GM19395 (cell line): ENCODE results near the gene SCAPER.
"Not testable (repeated sequence)": the region's sequence is repeated elsewhere in the genome, so short reads cannot be mapped to it uniquely, and the experiment has no call there.

Experiments used
- ATAC-seq: cut with Tn5 transposase; IDR thresholded peaks from one replicate; pipeline ENCODE4 v1.9.1; 2021; ENCODE audit warnings: mild to moderate bottlenecking, moderate library complexity; ENCODE audit not compliant: unreplicated experiment

SCAPER gene

GRCh38 chr15:76502678-76503077, 402.5 kb downstream of the SCAPER start:
- ATAC-seq: no peak

- ATAC-seq: not testable (repeated sequence)
Measured at GRCh38 chr15:76502185-76502584, 403.0 kb downstream of the SCAPER start.

- no peak for ATAC-seq
Measured at GRCh38 chr15:76501726-76502125, 403.4 kb downstream of the SCAPER start.

GRCh38 chr15:76501011-76501410, 404.1 kb downstream of the SCAPER start:
- ATAC-seq: no peak

- ATAC-seq: no peak
Measured at GRCh38 chr15:76495487-76495886, 409.7 kb downstream of the SCAPER start.

- ATAC-seq: no peak
Measured at GRCh38 chr15:76492538-76492937, 412.6 kb downstream of the SCAPER start.

GRCh38 chr15:76483752-76484151, 421.4 kb downstream of the SCAPER start:
- ATAC-seq: no peak

GRCh38 chr15:76483018-76483417, 422.1 kb downstream of the SCAPER start:
- ATAC-seq: no peak

- no peak for ATAC-seq
Measured at GRCh38 chr15:76480267-76480666, 424.9 kb downstream of the SCAPER start.

- no peak for ATAC-seq
Measured at GRCh38 chr15:76470691-76471090, 434.4 kb downstream of the SCAPER start.

- ATAC-seq: no peak
Measured at GRCh38 chr15:76468722-76469121, 436.4 kb downstream of the SCAPER start.

GRCh38 chr15:76467136-76467535, 438.0 kb downstream of the SCAPER start:
- ATAC-seq: no peak

GRCh38 chr15:76465728-76466127, 439.4 kb downstream of the SCAPER start:
- no peak for ATAC-seq

- no peak for ATAC-seq
Measured at GRCh38 chr15:76464247-76464646, 440.9 kb downstream of the SCAPER start.

- no peak for ATAC-seq
Measured at GRCh38 chr15:76460871-76461270, 444.3 kb downstream of the SCAPER start.

- ATAC-seq: no peak
Measured at GRCh38 chr15:76460347-76460746, 444.8 kb downstream of the SCAPER start.

GRCh38 chr15:76451540-76451939, 453.6 kb downstream of the SCAPER start:
- no peak for ATAC-seq

- no peak for ATAC-seq
Measured at GRCh38 chr15:76449455-76449854, 455.7 kb downstream of the SCAPER start.

- ATAC-seq: no peak
Measured at GRCh38 chr15:76448755-76449154, 456.4 kb downstream of the SCAPER start.

- ATAC-seq: no peak
Measured at GRCh38 chr15:76447728-76448441, 457.3 kb downstream of the SCAPER start.

- no peak for ATAC-seq
Measured at GRCh38 chr15:76440441-76440840, 464.7 kb downstream of the SCAPER start.

- no peak for ATAC-seq
Measured at GRCh38 chr15:76439542-76439941, 465.6 kb downstream of the SCAPER start.

- no peak for ATAC-seq
Measured at GRCh38 chr15:76433798-76434400, 471.2 kb downstream of the SCAPER start.
